Osteocyte (in vitro differentiated cells): ENCODE data around the gene MFSD6. TPM values are rescaled to one million over a fixed set of nuclear protein-coding genes. Genes with fewer than 3 reads are reported as not detected.

ENCODE experiments used
- DNase-seq: peaks from one replicate; pipeline ENCODE4 v3.0.0; 2021; ENCODE audit warnings: mixed read lengths; ENCODE audit not compliant: unreplicated experiment; ENCODE audit errors: extremely low spot score
- H3K27ac Mint-ChIP-seq: one replicate; pipeline ENCODE4 v1.8.0; 2021; ENCODE audit warnings: mild to moderate bottlenecking, mixed read lengths; ENCODE audit not compliant: unreplicated experiment
- H3K27me3 Mint-ChIP-seq: one replicate; pipeline ENCODE4 v1.8.0; 2021; ENCODE audit warnings: mixed read lengths; ENCODE audit not compliant: unreplicated experiment
- H3K36me3 Mint-ChIP-seq: one replicate; pipeline ENCODE4 v1.8.0; 2021; ENCODE audit warnings: mixed read lengths; ENCODE audit not compliant: unreplicated experiment
- H3K4me1 Mint-ChIP-seq: one replicate; pipeline ENCODE4 v1.8.0; 2021; ENCODE audit warnings: mixed read lengths; ENCODE audit not compliant: unreplicated experiment
- H3K4me3 Mint-ChIP-seq: one replicate; pipeline ENCODE4 v1.8.0; 2021; ENCODE audit warnings: mild to moderate bottlenecking, moderate library complexity, mixed read lengths; ENCODE audit not compliant: unreplicated experiment
- H3K9me3 Mint-ChIP-seq: one replicate; pipeline ENCODE4 v1.8.0; 2021; ENCODE audit warnings: mixed read lengths; ENCODE audit not compliant: unreplicated experiment
- CTCF ChIP-seq: fragments of 200-600 bp; sonication (generic); IDR thresholded peaks from 2 replicates; pipeline ENCODE4 v1.5.0; 2021; ENCODE audit warnings: antibody characterized with exemption, mild to moderate bottlenecking, moderate library complexity
- total RNA-seq: library from RNA; stranded (reverse); gene quantifications from 2 replicates; pipeline ENCODE4 v1.2.1, GENCODE V29; 2021

The MFSD6 gene
- total RNA-seq, 1 donor from 2014 or later = 12.1 TPM

GRCh38 chr2:190517468-190517867 lies 109.3 kb downstream of the MFSD6 start:
- Mint-ChIP-seq H3K9me3 (no peaks in the 10 kb centered on the region), H3K27ac (no peak overlapping the region), H3K27me3 (no peaks in the 10 kb centered on the region), H3K36me3 (peaks cover 10% of the 10 kb centered on the region), H3K4me3 (no peak overlapping the region), H3K4me1 (no peaks in the 10 kb centered on the region)
- no peak for TF ChIP-seq CTCF
- DNase-seq = no peak

- H3K27ac Mint-ChIP-seq = no peak overlapping the region
- H3K36me3 Mint-ChIP-seq = peaks cover 10% of the 10 kb centered on the region
- no peak overlapping the region for H3K4me3 Mint-ChIP-seq
- no peaks in the 10 kb centered on the region for H3K9me3 Mint-ChIP-seq
- no peak for TF ChIP-seq CTCF
- no peak for DNase-seq
- no peaks in the 10 kb centered on the region for H3K4me1 Mint-ChIP-seq
- H3K27me3 Mint-ChIP-seq = no peaks in the 10 kb centered on the region
These were observed 112.0 kb downstream of the MFSD6 start for GRCh38 chr2:190519975-190520767.

DNA sequence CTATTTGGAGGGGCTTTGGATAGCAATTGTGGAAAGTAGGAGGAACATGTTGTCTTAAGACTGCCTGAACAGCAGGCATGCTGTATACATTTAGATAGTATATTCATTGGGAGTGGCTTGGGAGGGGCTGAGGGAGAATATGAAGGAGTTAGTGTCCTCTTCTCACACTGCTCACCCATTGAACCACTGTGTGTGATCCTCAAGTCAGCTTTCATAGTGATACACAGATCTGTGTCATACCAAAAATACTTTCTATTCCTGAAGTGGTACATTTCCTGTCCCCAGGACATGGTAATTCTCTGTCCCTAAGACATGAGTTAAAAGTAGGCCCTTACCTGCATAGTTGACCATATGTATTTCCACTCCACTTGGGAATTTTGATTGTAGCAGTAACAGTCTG lies 116.8 kb downstream of the MFSD6 start:
- no peak overlapping the region for H3K4me3 Mint-ChIP-seq
- H3K4me1 Mint-ChIP-seq = peaks cover 12% of the 10 kb centered on the region
- H3K9me3 Mint-ChIP-seq = no peaks in the 10 kb centered on the region
- no peak for TF ChIP-seq CTCF
- DNase-seq = no peak
- H3K27me3 Mint-ChIP-seq = no peaks in the 10 kb centered on the region
- peaks cover 6% of the 10 kb centered on the region for H3K36me3 Mint-ChIP-seq
- H3K27ac Mint-ChIP-seq = no peak overlapping the region

GRCh38 chr2:190526105-190526750 lies 118.1 kb downstream of the MFSD6 start:
- Mint-ChIP-seq H3K4me3 (no peak overlapping the region), H3K9me3 (no peaks in the 10 kb centered on the region), H3K36me3 (peaks cover 2% of the 10 kb centered on the region), H3K27me3 (no peaks in the 10 kb centered on the region), H3K4me1 (peaks cover 25% of the 10 kb centered on the region), H3K27ac (no peak overlapping the region)
- no peak for DNase-seq
- no peak for TF ChIP-seq CTCF

DNA sequence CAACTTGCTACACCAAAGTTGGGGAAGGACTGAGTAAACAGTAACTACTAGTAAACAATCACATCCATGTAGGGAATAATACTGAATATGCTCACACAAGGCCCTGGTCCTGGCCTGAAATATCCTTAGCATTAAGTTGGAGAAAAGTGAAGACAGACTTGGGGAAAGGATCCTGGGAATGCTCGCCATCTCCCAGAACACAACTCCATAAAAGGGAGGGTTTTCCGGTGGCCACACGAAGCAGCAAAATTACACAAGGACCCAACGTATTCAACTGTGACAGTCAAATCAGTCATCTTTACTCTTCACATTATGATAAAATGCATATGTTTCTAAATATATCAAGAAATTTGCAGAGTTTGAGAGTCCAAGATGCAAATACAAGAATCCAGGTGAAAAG lies 119.1 kb downstream of the MFSD6 start:
- TF ChIP-seq CTCF = no peak
- DNase-seq = no peak
- no peaks in the 10 kb centered on the region for H3K9me3 Mint-ChIP-seq
- H3K36me3 Mint-ChIP-seq = peaks cover 2% of the 10 kb centered on the region
- H3K27ac Mint-ChIP-seq = no peak overlapping the region
- no peak overlapping the region for H3K4me3 Mint-ChIP-seq
- no peaks in the 10 kb centered on the region for H3K27me3 Mint-ChIP-seq
- H3K4me1 Mint-ChIP-seq = peaks cover 31% of the 10 kb centered on the region
